Measurements from ENCODE around the gene CR1. TPM values are rescaled to one million over a fixed set of nuclear protein-coding genes. Genes with fewer than 3 reads are reported as not detected.
"Not testable (repeated sequence)": the region's sequence is repeated elsewhere in the genome, so short reads cannot be mapped to it uniquely, and the experiment has no call there.

CR1 gene
- total RNA-seq, 2 experiments from 2014 or later, result 10.9 to 12.2 TPM

DNA sequence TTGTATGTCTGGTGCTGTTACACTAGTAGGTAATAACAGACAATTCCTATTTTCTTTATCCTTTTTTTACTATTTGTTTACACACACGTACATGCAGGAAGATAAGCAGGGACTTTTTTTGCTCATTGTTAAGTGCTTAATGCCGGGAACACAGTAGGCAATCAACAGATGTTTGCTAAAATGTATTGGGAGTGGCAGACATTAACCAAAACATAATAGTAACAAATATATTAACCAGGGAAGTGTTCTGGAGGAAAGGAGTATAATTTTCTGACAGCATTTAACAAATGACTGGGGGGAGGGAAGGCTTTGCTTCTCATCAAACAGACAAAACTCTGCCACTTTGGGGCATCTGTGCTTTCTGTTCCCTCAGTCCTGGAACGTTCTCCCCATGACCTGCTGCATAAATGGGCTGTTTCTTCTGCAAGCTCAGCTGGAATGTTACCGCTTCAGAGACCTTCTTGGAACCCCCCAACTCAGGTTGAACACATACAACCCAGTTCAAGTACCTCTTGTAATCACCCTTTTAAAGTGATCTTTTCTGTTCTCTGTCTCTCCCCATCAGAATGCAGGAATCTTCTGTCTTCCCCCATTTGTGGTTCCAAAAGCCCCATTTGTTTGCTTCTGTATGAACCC is 151.1 kb downstream of the CR1 start:
- peaks cover 45% of the 10 kb centered on the region for H3K27me3 Mint-ChIP-seq
- POLR2A ChIA-PET, result no interaction called here

DNA sequence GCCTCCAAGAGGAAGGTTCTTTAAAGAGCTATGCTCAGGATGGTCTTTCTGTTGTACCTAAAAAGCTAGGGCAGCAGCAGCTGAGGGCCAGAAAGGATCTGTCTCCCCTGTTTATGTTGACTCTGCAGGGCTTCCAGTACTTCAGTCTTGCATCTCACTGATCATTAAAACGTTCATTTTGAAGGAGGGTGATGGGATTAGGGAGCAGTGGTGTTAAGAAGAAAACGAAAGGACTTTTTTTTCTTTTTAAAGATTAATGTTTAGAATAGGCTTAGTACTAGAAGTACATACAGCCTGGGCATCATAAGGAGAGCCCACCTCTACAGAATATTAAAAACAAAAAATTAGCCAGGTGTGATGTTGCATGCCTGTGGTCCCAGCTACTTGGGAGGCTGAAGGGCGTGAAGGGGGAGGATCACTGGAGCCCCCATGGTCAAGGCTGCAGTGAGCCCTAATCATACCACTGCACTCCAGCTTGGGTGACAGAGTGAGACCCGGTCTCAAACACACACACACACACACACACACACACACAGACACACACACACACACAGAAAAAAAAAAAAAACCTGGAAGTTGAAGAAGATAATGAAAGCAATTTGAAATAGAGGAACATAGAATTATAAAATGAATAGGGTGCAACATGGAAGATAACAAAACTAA is 151.8 kb downstream of the CR1 start:
- no peak for ATAC-seq (ENCODE audit: low read depth)
- no peaks in the 10 kb centered on the region for H3K36me3 Mint-ChIP-seq
- no peaks in the 10 kb centered on the region for H3K9me3 Mint-ChIP-seq
- no peak overlapping the region for H3K4me3 Mint-ChIP-seq
- H3K27ac Mint-ChIP-seq, result no peak overlapping the region
- peaks cover 5% of the 10 kb centered on the region for H3K4me1 Mint-ChIP-seq
- DNase-seq, result no peak
- POLR2A ChIA-PET, result no interaction called here
- peaks cover 38% of the 10 kb centered on the region for H3K27me3 Mint-ChIP-seq

More for the DNA sequence above, 151.1 kb downstream of the CR1 start:
- DNase-seq (no peak), ATAC-seq (ENCODE audit: low read depth) (no peak)
- peaks cover 5% of the 10 kb centered on the region for H3K4me1 Mint-ChIP-seq
- H3K9me3 Mint-ChIP-seq, result no peaks in the 10 kb centered on the region
- H3K27ac Mint-ChIP-seq, result no peak overlapping the region
- no peaks in the 10 kb centered on the region for H3K36me3 Mint-ChIP-seq
- no peak overlapping the region for H3K4me3 Mint-ChIP-seq

DNA sequence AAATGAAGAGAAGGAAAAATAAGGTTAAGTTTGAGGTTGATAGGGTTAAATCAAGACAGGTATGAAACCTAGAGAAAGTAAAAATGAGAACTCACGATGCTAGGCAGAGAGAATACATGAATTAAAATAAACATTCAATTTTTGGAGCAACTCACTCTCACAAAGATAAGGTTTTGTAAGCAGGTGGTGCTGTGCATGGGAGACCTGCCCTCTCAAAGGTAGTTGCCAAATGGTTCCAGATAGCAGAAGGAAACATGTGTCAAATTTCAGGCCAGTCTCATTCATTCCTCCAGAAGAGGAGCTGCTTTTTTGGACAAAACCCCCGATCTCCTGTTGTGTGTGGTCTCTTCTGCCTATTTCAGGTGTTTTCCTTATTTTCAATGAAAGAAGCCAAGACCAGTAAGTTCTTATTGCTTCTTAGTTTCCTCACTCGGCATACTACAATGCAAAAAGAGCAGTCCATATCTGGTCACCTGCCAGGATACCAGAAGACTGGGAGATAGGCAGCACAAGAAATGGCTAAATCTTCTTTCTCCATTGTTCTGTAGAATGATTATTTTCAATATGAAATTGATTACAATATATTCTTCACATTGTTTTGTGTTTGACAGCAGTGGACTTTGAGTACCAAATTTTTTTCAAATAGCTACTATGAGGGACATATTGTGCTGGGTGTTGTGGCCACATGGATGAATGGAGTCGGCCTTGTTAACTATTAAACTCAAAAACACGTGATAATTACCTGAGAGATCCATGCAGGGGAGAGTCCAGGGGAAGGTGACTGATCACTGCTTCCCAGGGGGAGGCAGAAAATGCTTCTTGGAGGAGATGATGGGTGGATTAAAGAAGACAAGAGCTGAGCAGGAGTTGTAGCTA is 152.6 kb downstream of the CR1 start:
- Mint-ChIP-seq H3K4me1 (peaks cover 5% of the 10 kb centered on the region), H3K36me3 (no peaks in the 10 kb centered on the region), H3K9me3 (no peaks in the 10 kb centered on the region), H3K4me3 (no peak overlapping the region), H3K27me3 (peaks cover 30% of the 10 kb centered on the region), H3K27ac (no peak overlapping the region)
- POLR2A ChIA-PET, result no interaction called here
- no peak for DNase-seq
- no peak for ATAC-seq (ENCODE audit: low read depth)

DNA sequence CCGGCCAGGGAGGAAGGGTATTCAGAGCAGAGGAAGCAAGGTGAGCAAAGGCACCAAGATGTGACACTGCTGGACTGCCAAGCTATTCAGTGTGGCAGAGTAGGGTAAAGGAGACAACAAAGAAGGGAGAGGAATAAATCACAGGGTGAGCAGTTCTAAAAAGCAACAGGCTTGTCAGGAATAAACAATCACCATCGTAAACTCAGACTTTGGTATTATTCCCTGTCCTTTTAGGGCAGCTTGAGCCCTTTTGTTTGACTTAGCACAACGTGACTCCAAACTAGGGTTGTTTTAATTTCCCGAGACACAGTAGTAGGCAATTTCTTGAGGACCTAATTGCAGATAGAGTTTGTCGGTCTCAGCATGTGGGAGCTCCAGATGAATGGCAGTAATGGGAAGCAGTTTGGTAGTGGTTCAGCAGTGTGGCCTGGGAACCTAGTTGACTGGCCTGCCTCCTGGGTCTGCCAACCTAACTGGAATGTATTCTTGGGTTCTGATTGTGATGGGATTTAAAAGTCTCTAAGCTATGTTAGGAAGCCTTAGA is 153.3 kb downstream of the CR1 start:
- H3K27me3 Mint-ChIP-seq, result peaks cover 25% of the 10 kb centered on the region
- DNase-seq (no peak), ATAC-seq (ENCODE audit: low read depth) (no peak)
- POLR2A ChIA-PET, result no interaction called here
- no peaks in the 10 kb centered on the region for H3K9me3 Mint-ChIP-seq
- no peak overlapping the region for H3K4me3 Mint-ChIP-seq
- H3K27ac Mint-ChIP-seq, result no peak overlapping the region
- peaks cover 3% of the 10 kb centered on the region for H3K4me1 Mint-ChIP-seq
- no peaks in the 10 kb centered on the region for H3K36me3 Mint-ChIP-seq

DNA sequence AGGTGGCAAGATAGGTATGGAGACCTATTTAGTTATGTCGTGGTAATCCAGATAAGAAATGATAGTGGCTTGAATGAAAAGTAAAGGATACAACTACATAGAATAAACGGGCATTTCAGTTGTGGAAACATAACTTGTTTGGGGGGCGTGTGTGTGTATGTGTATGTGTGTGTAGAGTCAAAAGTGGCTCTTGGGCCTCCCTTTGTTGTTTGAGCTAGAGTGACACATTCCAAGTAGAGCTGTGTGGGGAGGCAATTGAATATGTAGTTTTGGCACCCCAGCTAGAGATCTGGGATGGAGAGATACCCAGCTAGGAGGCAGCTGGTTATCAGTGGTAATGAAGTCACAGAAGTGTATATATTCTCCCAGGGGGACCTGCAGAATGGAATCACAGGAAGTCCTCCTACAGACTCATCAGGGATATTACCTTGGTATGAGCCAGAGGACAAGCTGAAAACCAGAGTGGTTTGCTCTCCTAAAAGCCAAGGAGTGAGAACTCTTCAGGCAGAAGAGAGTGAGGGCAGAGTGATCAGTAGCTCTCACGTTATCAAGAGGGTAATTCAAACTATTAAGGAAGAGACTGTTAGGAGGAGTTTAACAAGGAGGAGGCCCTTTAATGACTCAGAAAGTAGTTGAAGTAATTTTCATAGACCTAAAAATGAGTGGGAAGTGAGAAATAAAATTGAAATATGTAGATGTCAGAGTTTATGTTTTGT is 154.1 kb downstream of the CR1 start:
- DNase-seq (no peak), ATAC-seq (ENCODE audit: low read depth) (no peak)
- Mint-ChIP-seq H3K4me3 (no peak overlapping the region), H3K4me1 (no peaks in the 10 kb centered on the region), H3K36me3 (no peaks in the 10 kb centered on the region), H3K27me3 (peaks cover 22% of the 10 kb centered on the region), H3K27ac (no peak overlapping the region), H3K9me3 (no peaks in the 10 kb centered on the region)
- POLR2A ChIA-PET, result no interaction called here

DNA sequence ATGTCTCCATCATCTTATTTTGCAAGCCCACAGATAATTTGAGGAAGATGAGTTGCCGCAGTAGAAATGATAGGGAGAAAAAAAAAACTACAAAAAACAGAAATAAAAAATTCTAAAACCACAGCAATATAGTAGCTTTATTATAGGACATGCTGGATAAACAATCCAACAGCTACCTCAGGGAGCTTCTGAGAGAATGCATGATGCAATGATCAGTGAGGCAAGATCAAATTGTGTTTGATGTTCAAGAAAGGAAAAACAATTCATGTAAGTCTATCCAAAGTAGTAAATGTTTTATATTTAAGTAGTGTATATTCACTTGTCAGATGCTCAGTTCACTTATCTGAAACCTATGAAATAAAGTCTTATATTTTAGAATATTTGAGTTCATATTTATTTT is 155.6 kb downstream of the CR1 start:
- H3K4me3 Mint-ChIP-seq, result no peak overlapping the region
- DNase-seq, result no peak
- POLR2A ChIA-PET, result no interaction called here
- no peaks in the 10 kb centered on the region for H3K36me3 Mint-ChIP-seq
- ATAC-seq (ENCODE audit: low read depth), result no peak
- H3K9me3 Mint-ChIP-seq, result no peaks in the 10 kb centered on the region
- no peaks in the 10 kb centered on the region for H3K4me1 Mint-ChIP-seq
- H3K27me3 Mint-ChIP-seq, result peaks cover 18% of the 10 kb centered on the region
- no peak overlapping the region for H3K27ac Mint-ChIP-seq

DNA sequence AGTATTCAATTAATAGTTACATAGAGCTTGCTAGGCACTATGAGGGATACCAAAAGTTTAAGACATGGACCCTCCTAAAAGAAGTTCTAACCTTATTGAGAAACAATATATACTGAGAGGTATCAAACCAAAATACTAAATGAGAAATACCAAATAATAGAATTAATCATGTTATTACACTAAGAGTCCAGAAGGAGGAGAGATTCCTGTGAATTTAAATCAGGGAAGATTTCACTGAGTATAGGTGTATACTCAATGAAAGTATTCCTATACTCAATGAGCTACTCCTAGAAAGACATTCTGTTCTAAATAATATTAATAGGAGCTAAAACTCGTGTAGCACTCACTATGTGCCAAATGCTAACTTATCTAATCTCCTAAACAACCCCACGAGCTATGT is 158.4 kb downstream of the CR1 start:
- H3K4me1 Mint-ChIP-seq, result no peaks in the 10 kb centered on the region
- no peak overlapping the region for H3K27ac Mint-ChIP-seq
- peaks cover 8% of the 10 kb centered on the region for H3K27me3 Mint-ChIP-seq
- DNase-seq, result no peak
- H3K4me3 Mint-ChIP-seq, result no peak overlapping the region
- no peak for ATAC-seq (ENCODE audit: low read depth)
- POLR2A ChIA-PET, result no interaction called here
- no peaks in the 10 kb centered on the region for H3K9me3 Mint-ChIP-seq
- no peaks in the 10 kb centered on the region for H3K36me3 Mint-ChIP-seq

DNA sequence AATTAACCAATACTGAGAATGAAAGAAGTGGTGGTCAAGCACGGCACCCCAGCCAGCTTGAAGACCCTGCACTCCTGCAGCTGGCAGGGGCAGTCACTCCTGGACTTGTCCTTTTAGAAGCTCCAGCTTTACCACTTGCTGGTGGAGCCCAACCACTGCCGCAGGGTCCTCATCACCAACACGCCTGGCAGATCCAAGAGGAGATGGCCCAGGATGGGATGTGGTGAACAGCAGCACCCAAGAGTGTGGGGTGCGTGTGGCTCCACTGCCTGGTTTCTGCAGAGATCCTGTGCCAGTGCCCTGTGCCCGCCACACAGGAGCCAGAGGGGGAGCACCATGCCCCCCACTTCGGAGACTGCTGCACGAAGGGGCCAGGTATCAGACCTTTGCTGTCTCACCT is 162.5 kb downstream of the CR1 start:
- POLR2A ChIA-PET, result no interaction called here
- Mint-ChIP-seq H3K4me3 (no peak overlapping the region), H3K9me3 (no peaks in the 10 kb centered on the region), H3K36me3 (no peaks in the 10 kb centered on the region), H3K27me3 (peaks cover 7% of the 10 kb centered on the region), H3K27ac (no peak overlapping the region), H3K4me1 (no peaks in the 10 kb centered on the region)
- DNase-seq (no peak), ATAC-seq (ENCODE audit: low read depth) (no peak)

DNA sequence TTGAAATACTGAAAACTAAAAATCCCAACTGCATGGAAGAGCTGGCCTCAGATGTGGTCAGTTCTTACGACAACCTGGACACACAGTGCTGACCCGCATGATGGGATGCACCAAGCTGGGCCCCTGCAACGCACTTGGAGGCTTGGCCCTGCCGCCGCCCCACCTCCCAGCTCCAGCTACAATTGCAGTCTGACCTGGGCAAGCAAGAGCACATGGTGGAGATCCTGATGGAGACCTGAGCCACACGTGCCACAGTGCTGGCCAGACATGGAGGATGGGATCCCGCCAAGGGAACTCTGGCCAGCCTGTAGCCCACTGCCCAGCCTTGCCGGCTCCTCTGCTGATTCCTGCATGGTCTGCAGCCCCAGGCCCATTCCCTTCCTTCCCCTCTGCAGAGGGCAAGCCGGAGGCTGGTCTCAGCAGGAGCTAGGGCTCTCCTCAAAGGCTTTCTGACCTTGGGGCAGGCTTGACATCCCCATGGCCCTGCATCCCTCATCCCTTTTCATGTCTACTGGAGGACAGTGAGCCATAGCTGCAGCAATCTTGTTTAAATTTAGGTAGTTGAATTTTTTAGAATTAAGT is 163.0 kb downstream of the CR1 start:
- Mint-ChIP-seq H3K36me3 (no peaks in the 10 kb centered on the region), H3K9me3 (no peaks in the 10 kb centered on the region), H3K4me3 (no peak overlapping the region), H3K27me3 (peaks cover 11% of the 10 kb centered on the region), H3K4me1 (no peaks in the 10 kb centered on the region), H3K27ac (no peak overlapping the region)
- POLR2A ChIA-PET, result no interaction called here
- DNase-seq (no peak), ATAC-seq (ENCODE audit: low read depth) (no peak)

DNA sequence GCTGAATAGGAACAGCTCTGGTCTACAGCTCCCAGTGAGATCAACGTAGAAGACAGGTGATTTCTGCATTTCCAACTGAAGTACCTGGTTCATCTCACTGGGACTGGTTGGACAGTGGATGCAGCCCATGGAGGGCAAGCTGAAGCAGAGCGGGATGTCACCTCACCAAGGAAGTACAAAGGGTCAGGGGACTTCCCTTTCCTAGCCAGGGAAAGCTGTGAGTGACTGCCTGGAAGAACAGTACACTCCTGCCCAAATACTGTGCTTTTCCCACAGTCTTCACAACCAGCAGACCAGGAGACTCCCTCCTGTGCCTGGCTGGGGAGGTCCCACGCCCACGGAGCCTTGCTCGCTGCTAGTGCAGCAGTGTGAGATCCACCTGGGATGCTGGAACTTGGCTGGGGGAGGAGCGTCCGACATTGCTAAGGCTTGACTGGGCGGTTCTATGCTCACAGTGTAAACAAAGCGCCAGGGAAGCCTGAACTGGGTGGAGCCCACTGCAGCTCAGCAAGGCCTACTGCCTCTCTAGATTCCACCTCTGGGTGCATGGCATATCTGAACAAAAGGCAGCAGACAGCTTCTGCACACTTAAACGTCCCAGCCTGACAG is 163.7 kb downstream of the CR1 start:
- H3K27me3 Mint-ChIP-seq, result peaks cover 13% of the 10 kb centered on the region

DNA sequence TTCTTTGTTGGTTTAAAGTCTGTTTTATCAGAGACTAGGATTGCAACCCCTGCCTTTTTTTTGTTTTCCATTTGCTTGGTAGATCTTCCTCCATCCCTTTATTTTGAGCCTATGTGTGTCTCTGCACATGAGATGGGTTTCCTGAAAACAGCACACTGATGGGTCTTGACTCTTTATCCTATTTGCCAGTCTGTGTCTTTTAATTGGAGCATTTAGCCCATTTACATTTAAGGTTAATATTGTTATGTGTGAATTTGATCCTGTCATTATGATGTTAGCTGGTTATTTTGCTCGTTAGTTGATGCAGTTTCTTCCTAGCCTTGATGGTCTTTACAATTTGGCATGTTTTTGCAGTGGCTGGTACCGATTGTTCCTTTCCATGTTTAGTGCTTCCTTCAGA is 165.5 kb downstream of the CR1 start:
- H3K27ac Mint-ChIP-seq; H3K9me3 Mint-ChIP-seq; DNase-seq; H3K4me1 Mint-ChIP-seq; ATAC-seq (ENCODE audit: low read depth); H3K36me3 Mint-ChIP-seq; POLR2A ChIA-PET; H3K4me3 Mint-ChIP-seq: not testable (repeated sequence)
- peaks cover 21% of the 10 kb centered on the region for H3K27me3 Mint-ChIP-seq

More for the DNA sequence above, 163.7 kb downstream of the CR1 start:
- Mint-ChIP-seq H3K36me3 (no peaks in the 10 kb centered on the region), H3K27ac (no peak overlapping the region), H3K4me3 (no peak overlapping the region), H3K4me1 (no peaks in the 10 kb centered on the region), H3K9me3 (no peaks in the 10 kb centered on the region)
- POLR2A ChIA-PET, result no interaction called here
- no peak for DNase-seq
- no peak for ATAC-seq (ENCODE audit: low read depth)

DNA sequence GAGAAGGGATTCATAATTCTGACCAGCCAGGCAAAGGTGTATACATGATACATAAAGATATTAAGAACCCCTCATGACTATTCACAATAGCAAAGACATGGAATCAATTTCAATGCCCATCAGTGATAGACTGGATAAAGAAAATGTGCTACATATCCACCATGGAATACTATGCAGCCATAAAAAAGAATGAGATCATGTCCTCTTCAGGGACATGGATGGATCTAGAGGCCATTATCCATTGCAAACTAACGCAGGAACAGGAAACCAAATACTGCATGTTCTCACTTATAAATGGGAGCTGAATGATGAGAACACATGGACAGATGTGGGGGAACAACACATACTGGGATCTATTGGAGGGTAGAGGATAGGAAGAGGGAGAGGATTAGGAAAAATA is 170.4 kb downstream of the CR1 start:
- ATAC-seq (ENCODE audit: low read depth), result no peak
- Mint-ChIP-seq H3K4me3 (no peak overlapping the region), H3K27me3 (peaks cover 53% of the 10 kb centered on the region), H3K4me1 (no peaks in the 10 kb centered on the region), H3K9me3 (peaks cover 5% of the 10 kb centered on the region), H3K36me3 (no peaks in the 10 kb centered on the region), H3K27ac (no peak overlapping the region)
- DNase-seq, result no peak
- POLR2A ChIA-PET, result no interaction called here
